Measurements from ENCODE around the gene UGT1A1.

The UGT1A1 gene

GRCh38 chr2:233816771-233817170 lies 56.7 kb downstream of the UGT1A1 start:
- no peak overlapping the region for H3K4me3 ChIP-seq (ENCODE audit: low read depth, low read length)
- TF ChIP-seq, protein P1, sequence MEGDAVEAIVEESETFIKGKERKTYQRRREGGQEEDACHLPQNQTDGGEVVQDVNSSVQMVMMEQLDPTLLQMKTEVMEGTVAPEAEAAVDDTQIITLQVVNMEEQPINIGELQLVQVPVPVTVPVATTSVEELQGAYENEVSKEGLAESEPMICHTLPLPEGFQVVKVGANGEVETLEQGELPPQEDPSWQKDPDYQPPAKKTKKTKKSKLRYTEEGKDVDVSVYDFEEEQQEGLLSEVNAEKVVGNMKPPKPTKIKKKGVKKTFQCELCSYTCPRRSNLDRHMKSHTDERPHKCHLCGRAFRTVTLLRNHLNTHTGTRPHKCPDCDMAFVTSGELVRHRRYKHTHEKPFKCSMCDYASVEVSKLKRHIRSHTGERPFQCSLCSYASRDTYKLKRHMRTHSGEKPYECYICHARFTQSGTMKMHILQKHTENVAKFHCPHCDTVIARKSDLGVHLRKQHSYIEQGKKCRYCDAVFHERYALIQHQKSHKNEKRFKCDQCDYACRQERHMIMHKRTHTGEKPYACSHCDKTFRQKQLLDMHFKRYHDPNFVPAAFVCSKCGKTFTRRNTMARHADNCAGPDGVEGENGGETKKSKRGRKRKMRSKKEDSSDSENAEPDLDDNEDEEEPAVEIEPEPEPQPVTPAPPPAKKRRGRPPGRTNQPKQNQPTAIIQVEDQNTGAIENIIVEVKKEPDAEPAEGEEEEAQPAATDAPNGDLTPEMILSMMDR (conservative IDR thresholded peaks at IDR 0.05; ENCODE audit: low read depth, low read length): no peak
- DNase-seq (ENCODE audit: low read depth): no peak

DNA sequence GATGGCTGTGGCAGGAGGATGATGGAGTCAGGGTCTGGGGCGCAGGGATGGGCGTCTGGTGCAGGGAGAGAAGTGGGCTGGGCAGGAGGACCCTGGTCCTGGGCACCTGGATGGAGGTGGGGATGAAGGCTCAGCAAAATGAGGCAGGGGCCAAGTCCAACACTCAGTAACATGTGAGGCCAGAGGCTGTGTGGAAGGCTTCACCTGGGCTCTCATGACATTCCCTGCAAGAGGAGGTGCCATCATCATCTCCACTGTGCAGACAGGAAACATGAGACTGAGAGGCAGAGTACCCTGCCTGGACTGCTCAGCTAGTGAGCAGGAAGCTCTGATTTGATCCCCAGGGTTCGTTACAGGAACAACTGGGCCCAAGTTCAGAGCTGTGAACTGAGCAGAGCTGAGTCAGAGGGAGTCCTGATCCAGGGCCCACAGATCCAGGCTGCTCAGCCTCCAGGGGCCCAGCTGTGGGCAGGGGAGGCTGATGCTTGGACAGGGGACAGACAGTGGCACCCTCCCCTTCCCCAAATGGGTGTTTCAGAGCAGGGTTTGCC lies 57.4 kb downstream of the UGT1A1 start:
- TF ChIP-seq, protein P1 (conservative IDR thresholded peaks at IDR 0.05; ENCODE audit: low read depth, low read length): no peak
- no peak for DNase-seq (ENCODE audit: low read depth)
- no peak overlapping the region for H3K4me3 ChIP-seq (ENCODE audit: low read depth, low read length)

- TF ChIP-seq, protein P1 (conservative IDR thresholded peaks at IDR 0.05; ENCODE audit: low read depth, low read length): no peak
- no peak overlapping the region for H3K4me3 ChIP-seq (ENCODE audit: low read depth, low read length)
- no peak for DNase-seq (ENCODE audit: low read depth)
These were observed 58.0 kb downstream of the UGT1A1 start for GRCh38 chr2:233817995-233818638.

DNA sequence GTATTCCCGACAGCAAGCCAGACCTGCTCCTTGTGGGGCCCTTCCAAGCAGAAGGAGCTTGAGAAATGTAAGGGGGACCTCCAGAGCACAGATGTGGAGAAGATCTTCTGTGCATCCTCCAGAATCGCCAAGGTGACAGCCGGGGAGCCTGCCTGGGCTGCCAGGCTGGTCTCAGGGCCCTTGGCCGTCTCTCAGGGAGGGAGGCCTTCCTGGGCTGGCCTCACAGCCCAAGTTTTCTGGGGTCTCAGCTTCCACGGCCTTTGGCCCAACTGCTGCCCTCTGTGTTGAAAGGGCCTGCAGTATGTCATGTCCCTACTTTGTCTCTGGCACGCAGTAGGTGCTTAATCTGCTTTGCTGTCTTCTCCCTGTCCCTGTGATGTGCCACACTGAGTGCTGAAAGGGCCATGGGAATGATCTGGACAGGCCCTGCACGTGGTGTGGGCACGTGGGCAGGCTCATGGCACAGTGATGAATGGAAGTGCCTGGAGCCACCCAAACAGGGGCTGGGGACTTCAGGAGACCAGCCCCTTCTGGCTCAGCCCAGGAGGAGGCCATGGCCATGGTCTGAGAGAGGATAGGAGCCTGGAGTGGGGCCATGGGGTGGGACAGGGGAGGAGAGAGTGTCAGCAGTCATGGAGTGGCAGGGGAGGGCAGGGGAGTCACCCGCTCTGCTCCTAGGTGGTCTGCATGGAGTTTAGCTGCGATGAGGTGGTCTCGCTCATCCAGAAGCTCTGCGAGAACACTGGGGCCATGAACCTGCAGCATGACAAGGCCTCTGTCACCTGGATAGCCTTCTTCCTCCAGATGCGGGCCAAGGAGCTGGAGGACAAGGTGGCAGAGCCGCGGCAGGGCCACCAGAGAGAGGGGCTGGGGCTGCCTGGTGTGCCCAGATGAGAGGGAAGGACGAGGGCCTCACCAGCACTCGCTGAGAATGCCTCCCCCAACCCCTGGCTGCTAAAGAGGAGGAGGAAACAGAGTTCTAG lies 58.9 kb downstream of the UGT1A1 start:
- no peak for DNase-seq (ENCODE audit: low read depth)

GRCh38 chr2:233819884-233820773 lies 60.1 kb downstream of the UGT1A1 start:
- no peak for DNase-seq (ENCODE audit: low read depth)

More for the DNA sequence above, 58.9 kb downstream of the UGT1A1 start:
- H3K4me3 ChIP-seq (ENCODE audit: low read depth, low read length): no peak overlapping the region
- TF ChIP-seq, protein P1 (conservative IDR thresholded peaks at IDR 0.05; ENCODE audit: low read depth, low read length): no peak

DNA sequence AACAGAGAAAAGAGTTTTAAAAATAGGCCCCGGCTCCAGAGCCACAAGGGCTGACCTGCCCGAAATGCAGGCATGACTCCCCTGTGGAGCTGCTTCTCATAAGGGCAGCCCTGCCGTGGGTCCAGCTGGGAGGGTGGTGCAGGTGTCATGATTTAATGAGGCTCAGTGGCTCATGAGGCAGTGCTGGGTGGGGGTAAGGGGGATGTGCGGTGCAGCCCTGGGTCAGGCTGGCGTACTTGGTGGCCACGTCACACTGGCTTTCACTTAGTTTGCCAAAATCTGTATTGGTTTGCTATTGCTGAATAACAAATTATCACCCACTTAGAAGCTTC lies 60.7 kb downstream of the UGT1A1 start:
- TF ChIP-seq, protein P1 (conservative IDR thresholded peaks at IDR 0.05; ENCODE audit: low read depth, low read length): no peak
- no peak for DNase-seq (ENCODE audit: low read depth)
- no peak overlapping the region for H3K4me3 ChIP-seq (ENCODE audit: low read depth, low read length)

More at GRCh38 chr2:233819884-233820773, 60.1 kb downstream of the UGT1A1 start:
- no peak overlapping the region for H3K4me3 ChIP-seq (ENCODE audit: low read depth, low read length)
- TF ChIP-seq, protein P1 (conservative IDR thresholded peaks at IDR 0.05; ENCODE audit: low read depth, low read length): no peak
